DOHH2 (cell line): ENCODE measurements around the gene ATXN2.

Experiments
- H3F3A ChIP-seq: fragments of 200-600 bp; sonication (generic), shearing (Covaris generic); 2 replicates; pipeline ENCODE4 v1.6.0; 2016; ENCODE audit warnings: antibody characterized with exemption, mild to moderate bottlenecking; ENCODE audit not compliant: control insufficient read depth, insufficient read depth
- H3K27ac ChIP-seq: fragments of 200-600 bp; sonication (generic); 2 replicates; pipeline ENCODE4 v1.5.1; 2014; ENCODE audit warnings: low read depth, mild to moderate bottlenecking, low read length, moderate library complexity
- H3K27me3 ChIP-seq: fragments of 200-600 bp; sonication (generic); 2 replicates; pipeline ENCODE4 v1.6.1; 2014; ENCODE audit warnings: mild to moderate bottlenecking, low read length, mixed read lengths; ENCODE audit not compliant: control insufficient read depth
- H3K36me3 ChIP-seq: fragments of 200-600 bp; sonication (generic); 2 replicates; pipeline ENCODE4 v1.6.1; 2014; ENCODE audit warnings: mild to moderate bottlenecking, low read length, moderate library complexity, mixed read lengths; ENCODE audit not compliant: control insufficient read depth
- H3K4me1 ChIP-seq: fragments of 200-600 bp; sonication (generic); 2 replicates; pipeline ENCODE4 v1.6.1; 2014; ENCODE audit warnings: mild to moderate bottlenecking, low read length, mixed read lengths; ENCODE audit not compliant: control insufficient read depth
- H3K4me2 ChIP-seq: fragments of 200-600 bp; sonication (generic); 2 replicates; pipeline ENCODE4 v1.6.0; 2014; ENCODE audit warnings: mild to moderate bottlenecking, low read length, moderate library complexity
- H3K4me3 ChIP-seq: fragments of 200-600 bp; sonication (generic); 2 replicates; pipeline ENCODE4 v1.5.1; 2014; ENCODE audit warnings: mild to moderate bottlenecking, low read length, mixed read lengths
- H3K79me2 ChIP-seq: fragments of 200-600 bp; sonication (generic); 2 replicates; pipeline ENCODE4 v1.6.1; 2014; ENCODE audit warnings: mild to moderate bottlenecking, low read length, mixed read lengths; ENCODE audit not compliant: control insufficient read depth
- H3K9me2 ChIP-seq: fragments of 200-600 bp; sonication (generic); replicated peaks from 2 replicates; pipeline ENCODE4 v1.6.1; 2014; ENCODE audit warnings: mild to moderate bottlenecking, low read length, mixed read lengths; ENCODE audit not compliant: control insufficient read depth
- H3K9me3 ChIP-seq: fragments of 200-600 bp; sonication (generic); 2 replicates; pipeline ENCODE4 v1.6.1; 2014; ENCODE audit warnings: antibody characterized with exemption, low read length, mixed read lengths; ENCODE audit not compliant: control insufficient read depth, insufficient read depth
- H4K20me1 ChIP-seq: fragments of 200-600 bp; sonication (generic); 2 replicates; pipeline ENCODE4 v1.6.0; 2014; ENCODE audit warnings: low read depth, mild to moderate bottlenecking, antibody characterized with exemption, low read length, moderate library complexity; ENCODE audit not compliant: control insufficient read depth, insufficient read depth
- CTCF ChIP-seq: fragments of 200-600 bp; sonication (generic); IDR thresholded peaks from one replicate; pipeline ENCODE4 v1.5.1; 2014; ENCODE audit warnings: antibody characterized with exemption, mild to moderate bottlenecking, low read depth, low read length; ENCODE audit not compliant: poor library complexity, severe bottlenecking
- EZH2phosphoT487 ChIP-seq: fragments of 200-600 bp; sonication (generic); IDR thresholded peaks from 2 replicates; pipeline ENCODE4 v1.6.1; 2017; ENCODE audit warnings: borderline replicate concordance, mild to moderate bottlenecking, antibody characterized with exemption, low read length, moderate library complexity, mixed read lengths

ATXN2 gene

GRCh38 chr12:111636209-111636945, 37.3 kb upstream of the ATXN2 start:
- Histone ChIP-seq H3K79me2 (no peaks in the 10 kb centered on the region), H3K4me1 (no peaks in the 10 kb centered on the region), H3K27ac (no peak overlapping the region), H3K9me3 (no peaks in the 10 kb centered on the region), H4K20me1 (no peaks in the 10 kb centered on the region), H3K36me3 (0 out of 2 replicates have a peak, but pooled peaks cover 8% of the 10 kb centered on the region), H3K9me2 (no peaks in the 10 kb centered on the region), H3K4me2 (no peak overlapping the region), H3K27me3 (no peaks in the 10 kb centered on the region), H3F3A (no peaks in the 10 kb centered on the region), H3K4me3 (no peak overlapping the region)
- TF ChIP-seq EZH2phosphoT487 (no peak), CTCF (no peak)

- no peaks in the 10 kb centered on the region for H4K20me1 ChIP-seq
- H3K9me2 ChIP-seq, result no peaks in the 10 kb centered on the region
- H3F3A ChIP-seq, result no peaks in the 10 kb centered on the region
- no peak overlapping the region for H3K27ac ChIP-seq
- TF ChIP-seq EZH2phosphoT487, result no peak
- TF ChIP-seq CTCF, result no peak
- no peak overlapping the region for H3K4me3 ChIP-seq
- H3K4me1 ChIP-seq, result no peaks in the 10 kb centered on the region
- no peaks in the 10 kb centered on the region for H3K79me2 ChIP-seq
- H3K9me3 ChIP-seq, result no peaks in the 10 kb centered on the region
- H3K4me2 ChIP-seq, result no peak overlapping the region
- H3K36me3 ChIP-seq, result 0 out of 2 replicates have a peak, but pooled peaks cover 7% of the 10 kb centered on the region
- H3K27me3 ChIP-seq, result no peaks in the 10 kb centered on the region
These were observed 36.4 kb upstream of the ATXN2 start for GRCh38 chr12:111635524-111635923.

GRCh38 chr12:111628505-111629260, 29.6 kb upstream of the ATXN2 start:
- Histone ChIP-seq H3F3A (no peaks in the 10 kb centered on the region), H3K4me1 (no peaks in the 10 kb centered on the region), H3K27ac (no peak overlapping the region), H3K9me2 (no peaks in the 10 kb centered on the region), H3K4me2 (no peak overlapping the region), H3K36me3 (no peaks in the 10 kb centered on the region), H3K4me3 (no peak overlapping the region), H3K27me3 (no peaks in the 10 kb centered on the region), H3K9me3 (no peaks in the 10 kb centered on the region), H4K20me1 (no peaks in the 10 kb centered on the region), H3K79me2 (no peaks in the 10 kb centered on the region)
- TF ChIP-seq CTCF (no peak), EZH2phosphoT487 (no peak)
